Measurements from ENCODE around the gene ARHGEF16. TPM values are rescaled to one million over a fixed set of nuclear protein-coding genes. Genes with fewer than 3 reads are reported as not detected.

ARHGEF16 gene
- total RNA-seq, 1 donor from 2014 or later, result 20.3 TPM

DNA sequence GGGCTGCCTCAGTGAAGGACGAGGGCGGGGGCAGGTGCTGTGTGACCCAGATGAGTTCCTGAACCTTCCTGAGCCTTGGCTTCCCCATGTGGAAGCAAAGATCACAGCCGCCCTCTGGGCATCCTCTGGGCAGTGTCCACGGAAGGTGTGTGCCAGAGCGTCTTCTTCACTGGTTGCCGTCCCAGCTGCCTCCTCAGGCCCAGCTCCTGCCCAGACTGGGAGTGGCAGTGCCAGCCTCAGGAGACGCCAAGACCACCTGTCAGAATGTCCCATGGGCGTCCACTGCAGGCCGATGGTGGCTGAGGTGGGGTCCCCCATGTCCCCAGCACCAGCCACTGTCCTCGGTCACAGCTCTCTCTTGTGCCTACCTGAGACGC, 10.2 kb downstream of the ARHGEF16 start:
- H3K36me3 Mint-ChIP-seq, result no peaks in the 10 kb centered on the region
- H3K4me1 Mint-ChIP-seq, result peaks cover 17% of the 10 kb centered on the region
- no peak overlapping the region for H3K27ac Mint-ChIP-seq
- DNase-seq (ENCODE audit: low spot score in 2 of 2, unreplicated experiment in 2 of 2), result no peak
- H3K27me3 Mint-ChIP-seq (ENCODE audit: low read depth), result no peaks in the 10 kb centered on the region
- no peaks in the 10 kb centered on the region for H3K9me3 Mint-ChIP-seq
- TF ChIP-seq, protein P1, sequence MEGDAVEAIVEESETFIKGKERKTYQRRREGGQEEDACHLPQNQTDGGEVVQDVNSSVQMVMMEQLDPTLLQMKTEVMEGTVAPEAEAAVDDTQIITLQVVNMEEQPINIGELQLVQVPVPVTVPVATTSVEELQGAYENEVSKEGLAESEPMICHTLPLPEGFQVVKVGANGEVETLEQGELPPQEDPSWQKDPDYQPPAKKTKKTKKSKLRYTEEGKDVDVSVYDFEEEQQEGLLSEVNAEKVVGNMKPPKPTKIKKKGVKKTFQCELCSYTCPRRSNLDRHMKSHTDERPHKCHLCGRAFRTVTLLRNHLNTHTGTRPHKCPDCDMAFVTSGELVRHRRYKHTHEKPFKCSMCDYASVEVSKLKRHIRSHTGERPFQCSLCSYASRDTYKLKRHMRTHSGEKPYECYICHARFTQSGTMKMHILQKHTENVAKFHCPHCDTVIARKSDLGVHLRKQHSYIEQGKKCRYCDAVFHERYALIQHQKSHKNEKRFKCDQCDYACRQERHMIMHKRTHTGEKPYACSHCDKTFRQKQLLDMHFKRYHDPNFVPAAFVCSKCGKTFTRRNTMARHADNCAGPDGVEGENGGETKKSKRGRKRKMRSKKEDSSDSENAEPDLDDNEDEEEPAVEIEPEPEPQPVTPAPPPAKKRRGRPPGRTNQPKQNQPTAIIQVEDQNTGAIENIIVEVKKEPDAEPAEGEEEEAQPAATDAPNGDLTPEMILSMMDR (IDR thresholded peaks at IDR 0.05; ENCODE audit: unreplicated experiment), result no peak
- no peak overlapping the region for H3K4me3 Mint-ChIP-seq

- Mint-ChIP-seq H3K27me3 (ENCODE audit: low read depth) (no peaks in the 10 kb centered on the region), H3K9me3 (no peaks in the 10 kb centered on the region), H3K4me3 (no peak overlapping the region), H3K27ac (no peak overlapping the region), H3K4me1 (peaks cover 13% of the 10 kb centered on the region), H3K36me3 (no peaks in the 10 kb centered on the region)
- no peak for DNase-seq (ENCODE audit: low spot score in 2 of 2, unreplicated experiment in 2 of 2)
- TF ChIP-seq, protein P1 (IDR thresholded peaks at IDR 0.05; ENCODE audit: unreplicated experiment), result no peak
Measured at GRCh38 chr1:3465091-3465934, 10.8 kb downstream of the ARHGEF16 start.

GRCh38 chr1:3465935-3466321, 11.5 kb downstream of the ARHGEF16 start:
- Mint-ChIP-seq H3K9me3 (no peaks in the 10 kb centered on the region), H3K4me3 (no peak overlapping the region), H3K27ac (no peak overlapping the region), H3K4me1 (peaks cover 13% of the 10 kb centered on the region), H3K36me3 (no peaks in the 10 kb centered on the region), H3K27me3 (ENCODE audit: low read depth) (no peaks in the 10 kb centered on the region)
- TF ChIP-seq, protein P1 (IDR thresholded peaks at IDR 0.05; ENCODE audit: unreplicated experiment), result no peak
- DNase-seq (ENCODE audit: low spot score in 2 of 2, unreplicated experiment in 2 of 2), result no peak

GRCh38 chr1:3466366-3467075, 12.1 kb downstream of the ARHGEF16 start:
- H3K36me3 Mint-ChIP-seq, result no peaks in the 10 kb centered on the region
- peaks cover 15% of the 10 kb centered on the region for H3K4me1 Mint-ChIP-seq
- H3K27ac Mint-ChIP-seq, result no peak overlapping the region

DNA sequence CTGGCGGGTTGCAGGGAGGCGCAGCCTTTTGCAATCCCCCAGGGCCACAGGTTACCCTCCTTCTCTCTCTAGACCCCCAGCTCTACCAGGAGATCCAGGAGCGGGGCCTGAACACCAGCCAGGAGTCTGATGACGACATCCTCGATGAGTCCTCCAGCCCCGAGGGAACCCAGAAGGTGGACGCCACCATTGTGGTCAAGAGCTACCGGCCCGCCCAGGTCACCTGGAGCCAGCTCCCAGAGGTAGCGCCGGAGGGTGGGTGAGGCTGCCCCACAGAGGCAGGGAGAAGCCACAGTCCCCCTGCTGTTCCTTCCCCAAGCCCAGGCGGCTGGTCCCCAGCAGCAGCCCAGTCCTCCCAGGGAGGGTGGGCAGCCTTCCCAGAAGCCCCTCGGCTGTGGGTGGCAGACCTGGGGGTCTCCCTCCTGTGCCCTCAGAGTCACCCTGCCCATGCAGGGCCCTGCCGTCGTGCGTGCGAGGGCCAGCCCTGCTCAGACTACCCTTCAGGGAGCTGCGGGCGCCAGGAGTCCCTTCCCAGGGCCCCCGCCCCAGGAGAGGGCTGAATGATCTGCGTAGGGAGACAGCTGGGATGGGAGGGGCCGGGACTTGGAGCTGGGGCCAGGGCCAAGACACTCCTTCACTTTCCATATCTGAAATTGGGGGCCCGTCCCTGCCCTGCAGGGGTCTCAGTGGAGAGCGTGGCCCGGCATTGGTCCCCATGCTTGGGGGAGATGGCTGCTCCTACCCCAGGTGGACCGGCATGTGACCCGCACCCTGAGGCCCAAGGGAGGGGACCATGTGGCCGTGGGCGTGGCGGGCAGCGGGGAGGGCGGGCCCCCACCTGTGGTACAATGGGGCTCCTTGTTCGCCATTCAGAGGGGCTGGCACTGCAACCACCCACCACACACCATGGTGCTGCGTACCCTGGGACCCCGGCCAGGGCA, 12.9 kb downstream of the ARHGEF16 start:
- TF ChIP-seq, protein P1 (IDR thresholded peaks at IDR 0.05; ENCODE audit: unreplicated experiment), result no peak
- H3K27ac Mint-ChIP-seq, result no peak overlapping the region
- no peak for DNase-seq (ENCODE audit: low spot score in 2 of 2, unreplicated experiment in 2 of 2)
- H3K4me3 Mint-ChIP-seq, result no peak overlapping the region
- H3K27me3 Mint-ChIP-seq (ENCODE audit: low read depth), result no peaks in the 10 kb centered on the region
- H3K9me3 Mint-ChIP-seq, result no peaks in the 10 kb centered on the region
- peaks cover 22% of the 10 kb centered on the region for H3K4me1 Mint-ChIP-seq
- no peaks in the 10 kb centered on the region for H3K36me3 Mint-ChIP-seq

More at GRCh38 chr1:3466366-3467075, 12.1 kb downstream of the ARHGEF16 start:
- no peak for DNase-seq (ENCODE audit: low spot score in 2 of 2, unreplicated experiment in 2 of 2)
- H3K9me3 Mint-ChIP-seq, result no peaks in the 10 kb centered on the region
- TF ChIP-seq, protein P1 (IDR thresholded peaks at IDR 0.05; ENCODE audit: unreplicated experiment), result no peak
- H3K27me3 Mint-ChIP-seq (ENCODE audit: low read depth), result no peaks in the 10 kb centered on the region
- H3K4me3 Mint-ChIP-seq, result no peak overlapping the region
